ENCODE data around the gene CENPF.

The CENPF gene

DNA sequence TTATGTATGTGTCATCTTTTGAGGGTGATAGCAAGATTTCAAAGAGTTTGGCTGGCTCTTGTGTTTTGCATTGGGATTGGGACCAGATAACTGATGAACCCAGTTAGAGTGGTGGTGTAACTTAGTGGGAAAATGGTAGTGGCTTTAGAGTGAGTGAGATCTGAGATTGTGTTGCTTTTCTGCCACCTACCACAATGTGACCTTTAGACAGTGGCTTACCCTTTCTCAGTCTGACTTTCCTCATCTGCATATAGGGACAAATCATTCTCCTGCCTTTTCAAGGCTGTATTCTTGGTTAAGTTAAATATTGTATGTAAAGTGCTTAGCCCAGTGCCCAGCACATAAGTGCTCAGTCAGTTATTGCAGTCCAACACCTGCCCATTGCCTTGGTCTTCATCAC, 31.3 kb downstream of the CENPF start:
- in situ Hi-C loops (cut with MboI; ENCODE audit: low pct_unique_long_range_greater_than_20kb, low sequenced_read_pairs, unreplicated experiment): no loop called here
- no peak for DNase-seq (ENCODE audit: low spot score)
- TF ChIP-seq, protein P1, sequence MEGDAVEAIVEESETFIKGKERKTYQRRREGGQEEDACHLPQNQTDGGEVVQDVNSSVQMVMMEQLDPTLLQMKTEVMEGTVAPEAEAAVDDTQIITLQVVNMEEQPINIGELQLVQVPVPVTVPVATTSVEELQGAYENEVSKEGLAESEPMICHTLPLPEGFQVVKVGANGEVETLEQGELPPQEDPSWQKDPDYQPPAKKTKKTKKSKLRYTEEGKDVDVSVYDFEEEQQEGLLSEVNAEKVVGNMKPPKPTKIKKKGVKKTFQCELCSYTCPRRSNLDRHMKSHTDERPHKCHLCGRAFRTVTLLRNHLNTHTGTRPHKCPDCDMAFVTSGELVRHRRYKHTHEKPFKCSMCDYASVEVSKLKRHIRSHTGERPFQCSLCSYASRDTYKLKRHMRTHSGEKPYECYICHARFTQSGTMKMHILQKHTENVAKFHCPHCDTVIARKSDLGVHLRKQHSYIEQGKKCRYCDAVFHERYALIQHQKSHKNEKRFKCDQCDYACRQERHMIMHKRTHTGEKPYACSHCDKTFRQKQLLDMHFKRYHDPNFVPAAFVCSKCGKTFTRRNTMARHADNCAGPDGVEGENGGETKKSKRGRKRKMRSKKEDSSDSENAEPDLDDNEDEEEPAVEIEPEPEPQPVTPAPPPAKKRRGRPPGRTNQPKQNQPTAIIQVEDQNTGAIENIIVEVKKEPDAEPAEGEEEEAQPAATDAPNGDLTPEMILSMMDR (IDR thresholded peaks at IDR 0.05; ENCODE audit: extremely low read depth, insufficient read depth, missing control alignments): no peak

DNA sequence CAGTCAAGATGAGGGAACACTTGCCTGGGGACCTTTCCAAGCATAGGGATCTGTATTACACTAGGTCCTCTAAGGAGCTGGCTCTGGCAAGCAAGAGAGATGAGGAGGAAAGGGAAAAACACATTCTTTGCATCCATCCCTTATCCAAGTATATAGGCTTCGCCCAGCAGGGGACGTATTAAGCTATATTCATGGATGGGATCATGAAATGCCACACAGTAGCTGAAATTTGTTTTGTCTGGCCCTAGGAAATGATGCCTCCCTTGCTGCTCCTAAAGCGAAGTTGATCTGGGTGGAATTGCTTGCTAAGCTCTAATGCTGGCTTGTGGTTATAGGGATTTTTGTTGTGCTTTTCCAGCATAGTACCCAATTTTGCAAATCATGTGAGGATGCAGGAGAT, 32.1 kb downstream of the CENPF start:
- TF ChIP-seq, protein P1 (IDR thresholded peaks at IDR 0.05; ENCODE audit: extremely low read depth, insufficient read depth, missing control alignments): no peak
- DNase-seq (ENCODE audit: low spot score): no peak
- in situ Hi-C loops (cut with MboI; ENCODE audit: low pct_unique_long_range_greater_than_20kb, low sequenced_read_pairs, unreplicated experiment): no loop called here

DNA sequence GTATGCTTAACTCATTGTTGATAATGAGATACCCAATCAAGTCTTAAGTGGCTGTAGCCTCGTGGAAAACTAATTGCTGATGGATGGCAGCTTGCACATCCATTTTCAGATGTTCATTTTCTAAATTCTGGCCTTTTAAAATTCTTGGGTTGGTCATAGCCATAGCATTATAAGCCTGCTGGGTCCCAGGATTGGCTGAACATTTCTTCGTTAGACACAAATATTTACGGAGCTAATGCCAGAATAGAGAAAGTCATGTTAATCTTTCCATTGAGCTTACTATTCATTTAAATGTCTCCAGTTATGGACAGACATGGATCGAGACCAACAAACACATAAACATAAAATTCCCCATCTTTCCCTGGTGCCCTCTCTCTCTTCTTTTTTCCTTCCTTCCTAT, 32.5 kb downstream of the CENPF start:
- in situ Hi-C loops (cut with MboI; ENCODE audit: low pct_unique_long_range_greater_than_20kb, low sequenced_read_pairs, unreplicated experiment): no loop called here
- no peak for DNase-seq (ENCODE audit: low spot score)
- TF ChIP-seq, protein P1 (IDR thresholded peaks at IDR 0.05; ENCODE audit: extremely low read depth, insufficient read depth, missing control alignments): no peak

DNA sequence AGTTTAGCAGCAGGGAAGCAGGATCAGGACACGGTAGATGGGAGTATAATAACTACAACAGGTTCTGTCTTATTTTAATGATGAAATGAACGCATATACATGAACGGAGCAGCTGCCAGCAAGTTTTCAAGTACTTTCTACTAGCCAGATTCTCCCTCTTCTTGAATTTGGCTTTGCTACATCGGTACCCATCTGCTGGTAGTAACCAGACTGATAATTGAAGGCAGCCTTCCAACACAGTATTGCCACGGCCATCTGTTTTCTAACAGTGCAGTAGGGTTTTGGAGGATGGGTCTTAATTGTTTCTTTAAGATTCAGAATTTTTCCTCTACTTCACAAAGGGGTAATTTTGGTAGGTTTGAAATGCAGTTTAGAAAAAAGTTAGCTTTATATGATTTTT, 33.4 kb downstream of the CENPF start:
- in situ Hi-C loops (cut with MboI; ENCODE audit: low pct_unique_long_range_greater_than_20kb, low sequenced_read_pairs, unreplicated experiment): no loop called here
- TF ChIP-seq, protein P1 (IDR thresholded peaks at IDR 0.05; ENCODE audit: extremely low read depth, insufficient read depth, missing control alignments): no peak
- DNase-seq (ENCODE audit: low spot score): no peak

DNA sequence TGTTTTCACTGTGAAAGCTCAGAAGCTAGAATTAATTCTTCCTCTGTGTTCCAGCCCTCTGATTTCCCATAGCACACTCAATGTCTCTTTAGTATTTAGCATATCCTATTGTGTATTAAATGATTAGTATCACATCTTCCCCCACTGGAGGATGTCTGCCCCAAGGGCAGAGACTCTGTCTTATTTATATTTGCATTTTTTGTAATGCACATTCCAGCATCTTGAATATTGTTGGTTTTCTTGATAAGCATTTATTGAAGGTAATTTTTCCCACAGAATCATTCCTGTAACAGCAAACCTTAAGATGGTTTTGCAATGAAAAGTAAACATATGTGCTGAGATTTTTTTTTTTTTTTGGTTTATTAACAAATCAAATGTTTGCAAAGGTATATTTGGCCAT, 34.1 kb downstream of the CENPF start:
- DNase-seq (ENCODE audit: low spot score): no peak
- TF ChIP-seq, protein P1 (IDR thresholded peaks at IDR 0.05; ENCODE audit: extremely low read depth, insufficient read depth, missing control alignments): no peak
- in situ Hi-C loops (cut with MboI; ENCODE audit: low pct_unique_long_range_greater_than_20kb, low sequenced_read_pairs, unreplicated experiment): no loop called here

DNA sequence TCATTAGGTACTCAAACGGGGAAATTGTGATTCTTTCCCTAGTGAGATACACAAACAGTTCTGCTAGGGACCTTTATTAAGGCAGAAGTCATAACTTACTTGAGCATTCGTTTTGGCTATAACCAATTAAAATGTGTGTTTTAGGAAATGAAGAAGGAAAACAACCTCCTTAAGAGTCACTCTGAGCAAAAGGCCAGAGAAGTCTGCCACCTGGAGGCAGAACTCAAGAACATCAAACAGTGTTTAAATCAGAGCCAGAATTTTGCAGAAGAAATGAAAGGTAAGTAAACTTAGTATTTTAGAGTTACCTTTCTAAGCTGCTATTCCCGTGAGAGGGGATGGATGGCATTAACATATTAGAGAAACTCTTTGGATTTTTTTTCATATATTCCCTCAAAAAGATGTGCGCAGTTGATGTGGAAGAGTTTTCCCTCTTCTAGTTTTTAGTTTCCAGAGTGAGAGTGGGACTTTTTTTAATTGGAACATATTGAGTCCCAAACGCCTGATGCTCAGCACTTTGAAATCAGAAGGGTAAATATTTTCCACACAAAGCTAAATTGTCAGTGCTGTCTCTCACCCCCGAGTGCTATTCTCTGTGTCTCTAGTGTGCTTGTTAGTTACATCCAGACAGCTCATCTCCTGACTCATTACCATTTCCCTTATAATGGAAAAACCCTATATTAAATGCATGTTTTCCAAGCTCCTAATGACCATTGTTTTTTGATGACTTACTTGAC, 34.9 kb downstream of the CENPF start:
- TF ChIP-seq, protein P1 (IDR thresholded peaks at IDR 0.05; ENCODE audit: extremely low read depth, insufficient read depth, missing control alignments): peak; percentile 69
- DNase-seq (ENCODE audit: low spot score): peak; percentile 25
- in situ Hi-C loops (cut with MboI; ENCODE audit: low pct_unique_long_range_greater_than_20kb, low sequenced_read_pairs, unreplicated experiment): no loop called here

Data from GM13977 (cell line).